NCI-H1436 treated with DMSO at 0.1 percent for 48 hours (cell line): ENCODE results near the gene TRAPPC13.
"Not testable (repeated sequence)": the region's sequence is repeated elsewhere in the genome, so short reads cannot be mapped to it uniquely, and the experiment has no call there.

ENCODE experiments used
- DNase-seq: peaks from one replicate; lab custom pipeline; 2025; lab: John Stamatoyannopoulos, UW

Gene TRAPPC13, protein sequence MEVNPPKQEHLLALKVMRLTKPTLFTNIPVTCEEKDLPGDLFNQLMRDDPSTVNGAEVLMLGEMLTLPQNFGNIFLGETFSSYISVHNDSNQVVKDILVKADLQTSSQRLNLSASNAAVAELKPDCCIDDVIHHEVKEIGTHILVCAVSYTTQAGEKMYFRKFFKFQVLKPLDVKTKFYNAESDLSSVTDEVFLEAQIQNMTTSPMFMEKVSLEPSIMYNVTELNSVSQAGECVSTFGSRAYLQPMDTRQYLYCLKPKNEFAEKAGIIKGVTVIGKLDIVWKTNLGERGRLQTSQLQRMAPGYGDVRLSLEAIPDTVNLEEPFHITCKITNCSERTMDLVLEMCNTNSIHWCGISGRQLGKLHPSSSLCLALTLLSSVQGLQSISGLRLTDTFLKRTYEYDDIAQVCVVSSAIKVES

DNA sequence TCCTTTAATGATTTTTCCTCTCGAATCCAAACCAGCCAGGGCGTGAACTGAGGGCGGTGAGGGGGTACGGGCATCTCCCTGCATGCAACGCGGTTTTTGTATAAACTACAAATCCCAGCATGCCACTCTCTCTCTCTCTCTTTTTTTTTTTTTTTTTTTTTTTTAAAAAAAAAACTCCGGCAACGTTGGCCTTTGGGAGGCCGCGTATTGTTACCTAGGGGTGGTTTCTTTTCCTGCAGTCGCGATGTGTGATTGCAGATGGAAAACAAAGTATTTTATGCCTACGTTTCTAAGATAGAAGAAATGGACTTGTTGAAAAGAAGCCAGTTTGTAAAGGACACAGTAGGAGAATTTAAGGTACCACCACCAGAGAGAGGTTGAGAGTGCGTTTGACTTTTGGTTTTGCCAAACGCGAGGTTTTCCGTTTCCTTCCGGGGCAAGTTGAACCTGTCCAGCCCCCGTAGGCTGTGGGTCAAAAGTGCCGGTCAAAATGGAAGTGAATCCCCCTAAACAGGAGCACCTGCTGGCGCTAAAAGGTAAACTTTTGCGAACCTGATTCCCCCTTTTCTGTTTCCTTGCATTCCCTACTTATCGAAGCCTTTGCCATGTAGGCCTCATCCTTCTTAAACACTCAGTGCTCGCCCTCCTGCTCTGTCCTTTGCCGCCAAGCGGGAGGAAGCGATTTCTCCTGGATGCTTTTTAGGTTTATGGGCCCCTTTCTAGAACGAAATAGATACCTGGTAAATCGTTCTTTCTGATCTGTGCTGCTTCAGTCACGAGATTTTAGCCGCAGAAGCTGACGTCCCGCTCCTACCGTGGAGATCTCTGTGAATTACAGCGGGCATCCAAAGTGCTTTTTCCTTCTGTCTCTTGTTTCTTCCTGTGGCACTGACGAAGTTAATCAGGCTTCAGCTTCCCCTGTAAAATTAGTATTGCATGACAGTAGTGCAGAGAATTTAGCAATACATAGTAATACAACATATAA is at the start of gene TRAPPC13, which contains the start of gene SHLD3:
Gene TRAPPC13 (plus strand): TSS at position 457 of the 985 bp plus-strand sequence. CDS start 34 bp downstream, at position 491.
Gene SHLD3 (plus strand): TSS at position 457 of the 985 bp plus-strand sequence. CDS start 4,561 bp downstream, outside the sequence.
- DNase-seq, result peak; percentile 86

DNA sequence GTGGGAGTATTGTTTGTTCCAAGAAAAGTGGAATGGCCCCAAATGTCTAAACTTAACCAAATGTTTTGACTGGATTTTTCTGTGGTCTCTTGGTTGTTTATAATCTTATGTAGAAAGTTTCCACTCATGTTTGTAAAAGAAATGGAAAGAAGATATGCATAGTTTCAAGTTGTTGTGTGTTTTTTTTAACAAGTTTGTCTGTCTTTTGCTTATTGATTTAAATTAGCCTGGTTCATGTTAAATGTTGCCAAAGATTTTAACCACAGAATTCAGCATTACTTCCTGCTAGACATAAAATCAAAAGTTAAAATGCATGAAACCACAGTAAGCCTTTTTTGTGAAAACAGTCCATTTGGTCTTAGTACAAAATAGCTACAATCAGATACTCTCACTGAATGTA is 47.7 kb upstream of the TRAPPC13 start:
- no peak for DNase-seq

DNA sequence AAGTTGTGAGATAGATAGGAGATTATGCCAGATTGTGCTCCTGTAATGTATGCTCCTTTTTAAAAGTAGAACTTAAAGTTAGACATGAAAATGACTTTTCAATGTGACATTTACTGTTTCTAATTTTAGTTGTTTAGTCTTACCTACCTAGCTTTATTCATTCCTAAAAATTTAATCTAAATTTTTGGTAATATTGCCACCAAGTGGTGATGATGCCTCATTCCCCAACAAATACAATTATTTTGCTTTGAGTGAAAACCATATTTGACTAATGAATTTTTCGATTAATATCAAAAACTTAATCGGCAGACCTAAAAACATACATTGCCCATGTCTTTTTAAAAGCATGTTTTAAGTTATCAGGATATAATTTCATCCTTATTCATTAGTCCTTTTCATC is 36.1 kb upstream of the TRAPPC13 start:
- no peak for DNase-seq

DNA sequence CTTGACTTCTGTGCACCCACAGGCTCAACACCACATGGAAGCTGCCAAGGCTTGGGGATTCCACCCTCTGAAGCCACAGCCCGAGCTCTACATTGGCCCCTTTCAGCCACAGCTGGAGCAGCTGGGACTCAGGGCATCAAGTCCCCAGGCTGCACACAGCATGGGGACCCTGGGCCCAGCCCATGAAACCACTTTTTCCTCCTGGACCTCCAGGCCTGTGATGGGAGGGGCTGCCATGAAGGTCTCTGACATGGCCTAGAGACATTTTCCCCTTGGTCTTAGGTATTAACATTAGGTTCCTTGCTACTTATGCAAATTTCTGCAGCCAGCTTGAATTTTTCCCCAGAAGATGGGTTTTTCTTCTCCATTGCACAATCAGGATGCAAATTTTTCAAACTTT is 23.1 kb upstream of the TRAPPC13 start:
- not testable (repeated sequence) for DNase-seq

DNA sequence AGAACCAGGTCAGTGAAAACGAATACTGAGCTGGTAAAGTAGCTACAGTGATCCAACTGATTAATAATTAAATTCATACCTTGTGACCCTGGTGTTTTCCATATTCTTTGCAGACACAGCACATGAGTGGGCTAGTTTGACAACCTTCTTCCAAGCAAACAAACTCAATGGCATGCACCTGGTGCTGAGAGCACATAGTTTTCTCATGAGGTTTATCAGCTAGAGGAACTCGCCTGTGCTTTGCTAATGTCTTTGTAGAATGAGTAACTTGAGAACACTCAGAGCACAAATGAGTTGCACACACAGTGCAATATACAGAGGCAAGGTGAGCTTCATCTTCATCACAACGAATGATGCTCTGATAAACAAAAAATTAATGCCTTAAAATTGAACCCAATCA is 13.3 kb upstream of the TRAPPC13 start:
- peak; percentile 77 for DNase-seq

DNA sequence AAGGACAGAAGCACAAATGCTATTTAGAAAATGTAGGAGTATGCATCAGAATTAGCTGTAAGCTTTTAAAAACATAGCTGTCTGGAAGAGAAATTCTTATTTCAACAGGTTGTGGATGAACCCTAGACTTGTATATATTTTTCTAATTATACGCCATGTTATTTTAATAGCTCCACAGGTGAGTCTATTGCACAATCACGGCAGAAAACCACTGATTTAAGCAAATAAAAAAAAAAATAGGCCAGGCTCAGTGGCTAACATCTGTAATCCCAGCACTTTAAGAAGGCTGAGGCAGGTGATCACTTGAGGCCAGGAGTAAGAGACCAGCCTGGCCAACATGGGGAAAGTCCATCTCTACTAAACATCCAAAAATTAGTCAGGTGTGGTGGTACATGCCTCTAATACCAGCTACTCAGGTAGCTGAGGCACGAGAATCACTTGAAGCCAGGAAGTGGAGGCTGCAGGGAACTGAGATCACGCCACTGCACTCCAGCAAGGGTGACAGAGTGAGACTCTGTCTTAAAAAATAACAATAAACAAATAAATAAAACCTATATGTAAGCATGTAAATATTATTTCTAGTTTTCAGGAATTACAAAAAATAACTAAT is 12.4 kb upstream of the TRAPPC13 start:
- no peak for DNase-seq

DNA sequence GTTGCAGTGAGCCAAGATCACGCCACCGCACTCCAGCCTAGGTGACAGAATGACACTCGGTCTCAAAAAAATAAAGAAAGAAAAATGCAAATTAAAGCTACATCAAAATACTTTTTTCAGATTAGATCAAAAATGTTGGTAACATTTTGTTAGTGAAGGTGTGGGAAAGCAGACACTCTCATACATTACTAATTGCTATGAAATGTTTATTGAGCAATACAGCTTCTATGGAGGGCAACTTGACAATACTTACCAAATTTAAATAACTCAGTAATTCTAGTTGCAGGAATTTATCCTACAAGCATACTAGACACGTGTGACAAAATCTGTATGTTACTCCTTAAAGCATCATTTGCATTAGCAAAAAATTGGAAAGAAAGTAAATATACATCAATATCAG is 4.8 kb upstream of the TRAPPC13 start:
- no peak for DNase-seq

DNA sequence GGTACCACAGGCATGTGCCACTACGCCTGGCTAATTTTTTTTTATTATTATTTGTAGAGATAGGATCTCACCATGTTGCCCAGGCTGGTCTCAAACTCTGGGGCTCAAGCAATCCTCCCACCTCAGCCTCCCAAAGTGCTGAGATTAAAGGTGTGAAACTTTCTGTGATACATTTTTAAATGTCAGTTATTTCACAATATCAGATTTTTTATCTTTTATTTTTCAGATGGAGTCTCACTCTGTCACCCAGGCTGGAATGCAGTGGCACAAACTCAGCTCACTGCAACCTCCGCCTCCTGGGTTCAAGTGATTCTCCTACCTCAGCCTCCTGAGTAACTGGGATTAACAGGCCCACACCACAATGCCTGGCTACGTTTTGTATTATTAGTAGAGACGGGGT is 2.9 kb upstream of the TRAPPC13 start:
- not testable (repeated sequence) for DNase-seq

DNA sequence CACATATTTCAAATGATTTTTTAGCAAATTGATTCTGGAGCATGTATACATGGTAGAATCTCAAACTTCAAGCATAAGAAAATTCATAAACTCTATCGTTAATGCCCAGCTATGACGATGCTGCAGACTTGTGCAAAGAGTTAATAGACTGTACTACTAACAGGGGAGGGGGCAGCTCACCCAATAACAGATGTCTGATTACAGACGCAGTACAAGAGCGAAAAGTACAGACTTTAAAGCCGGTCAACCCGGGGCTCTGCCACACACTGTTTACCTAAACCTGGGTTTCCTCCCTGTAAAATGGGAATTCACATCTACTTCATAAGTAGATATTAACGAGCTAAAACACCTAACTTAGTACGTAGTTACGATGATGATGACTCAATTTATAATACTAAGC is 1.3 kb upstream of the TRAPPC13 start:
- no peak for DNase-seq

DNA sequence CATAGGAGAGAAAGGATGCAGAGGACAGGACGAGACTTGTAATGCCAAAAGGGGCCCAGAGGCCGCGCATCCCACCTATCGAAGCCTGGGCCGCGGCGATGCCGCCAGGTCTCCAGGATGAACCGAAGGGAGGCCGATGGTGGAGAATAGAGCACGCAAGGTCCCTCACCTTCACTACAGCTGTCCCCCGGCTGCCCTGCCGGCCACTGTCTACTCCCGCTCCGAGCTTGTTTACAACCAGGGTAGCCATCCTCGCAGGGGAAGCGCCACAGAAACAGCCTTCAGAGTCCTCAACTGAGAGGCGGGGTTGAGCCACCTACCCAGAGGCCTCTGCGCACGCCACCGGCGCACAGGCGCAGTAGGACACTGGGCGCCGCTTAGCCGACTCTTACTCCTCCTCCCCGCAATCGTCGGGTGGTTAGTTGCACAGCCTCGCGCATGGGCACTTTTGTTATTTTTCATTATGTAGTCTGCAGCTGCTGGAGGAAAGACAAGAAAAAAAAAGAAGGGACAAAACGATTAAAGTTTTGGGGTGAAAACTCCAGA is 729 bp upstream of the TRAPPC13 start, which contains the start of gene TRIM23:
Gene TRIM23 (minus strand): TSS at position 309 of the 546 bp plus-strand sequence. CDS start 59 bp downstream, at position 250.
- DNase-seq, result peak; percentile 78

DNA sequence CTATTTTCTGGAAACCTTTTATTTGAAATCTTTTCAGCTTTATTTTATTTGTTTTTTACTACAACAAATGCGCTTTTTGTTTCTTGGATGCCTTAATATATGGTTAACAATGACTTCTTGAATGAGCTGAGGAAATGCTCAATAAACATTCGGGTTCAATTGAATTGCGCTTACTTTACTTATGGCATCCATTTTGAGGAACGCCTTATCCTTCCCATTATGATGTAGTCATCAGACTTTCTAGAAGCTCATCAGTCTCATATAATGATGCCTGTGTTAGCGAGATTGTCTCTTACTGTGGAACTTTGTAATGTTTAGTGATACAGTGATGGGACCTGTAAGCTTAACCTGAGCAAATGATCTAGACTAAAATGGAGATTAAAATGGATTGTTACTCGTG is 916 bp downstream of the TRAPPC13 start:
- no peak for DNase-seq

DNA sequence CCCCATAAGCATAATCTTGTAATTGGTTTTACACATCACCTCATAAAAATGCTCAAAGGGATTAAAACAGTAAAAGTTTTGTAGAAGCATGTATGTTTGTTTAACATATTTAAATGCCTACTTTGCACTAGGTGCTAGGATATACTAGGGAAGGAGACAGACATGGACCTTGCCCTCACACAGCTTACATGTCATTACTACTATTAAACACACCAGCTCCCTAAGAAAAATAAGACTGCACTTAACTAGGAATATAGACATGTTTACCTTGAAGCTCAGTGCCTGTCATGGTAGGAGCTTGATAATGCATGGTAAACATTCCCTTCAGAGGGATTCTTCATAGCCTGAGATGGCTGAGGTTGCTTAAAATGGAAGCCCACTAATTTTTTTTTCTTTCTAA is 6.2 kb downstream of the TRAPPC13 start:
- no peak for DNase-seq

DNA sequence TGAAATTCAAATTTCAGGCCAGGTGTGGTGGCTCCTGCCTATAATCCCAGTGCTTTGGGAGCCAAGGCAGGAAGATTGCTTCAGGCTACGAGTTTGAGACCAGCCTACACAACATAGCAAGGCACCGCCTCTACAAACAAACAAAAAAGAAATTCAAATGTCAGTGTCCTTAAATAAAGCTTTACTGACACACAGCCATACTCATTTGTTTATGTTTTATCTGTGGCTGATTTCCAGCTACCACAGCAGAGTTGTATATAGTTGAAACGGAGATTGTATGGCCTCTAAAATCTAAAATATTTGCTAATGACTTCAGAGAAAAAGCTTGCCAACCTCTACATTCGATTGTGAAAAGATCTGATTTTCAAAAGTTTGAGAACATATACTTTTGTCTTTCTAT is 15.4 kb downstream of the TRAPPC13 start:
- no peak for DNase-seq

DNA sequence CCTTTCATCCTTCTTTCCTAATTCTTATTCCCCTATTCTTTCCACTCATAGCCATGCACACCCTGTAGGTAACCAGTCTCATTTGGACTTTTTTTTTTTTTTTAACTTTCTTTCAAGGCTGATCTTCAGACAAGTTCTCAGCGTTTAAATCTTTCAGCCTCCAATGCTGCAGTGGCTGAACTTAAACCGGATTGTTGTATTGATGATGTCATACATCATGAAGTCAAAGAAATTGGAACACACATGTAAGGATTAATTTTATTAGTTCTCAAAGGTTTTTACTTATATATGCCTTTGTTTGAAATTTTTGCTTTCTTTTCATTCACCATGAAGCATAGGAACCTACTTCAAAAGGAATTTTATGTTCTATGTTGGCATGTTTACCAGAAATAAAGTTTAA is 22.1 kb downstream of the TRAPPC13 start:
- DNase-seq, result no peak

DNA sequence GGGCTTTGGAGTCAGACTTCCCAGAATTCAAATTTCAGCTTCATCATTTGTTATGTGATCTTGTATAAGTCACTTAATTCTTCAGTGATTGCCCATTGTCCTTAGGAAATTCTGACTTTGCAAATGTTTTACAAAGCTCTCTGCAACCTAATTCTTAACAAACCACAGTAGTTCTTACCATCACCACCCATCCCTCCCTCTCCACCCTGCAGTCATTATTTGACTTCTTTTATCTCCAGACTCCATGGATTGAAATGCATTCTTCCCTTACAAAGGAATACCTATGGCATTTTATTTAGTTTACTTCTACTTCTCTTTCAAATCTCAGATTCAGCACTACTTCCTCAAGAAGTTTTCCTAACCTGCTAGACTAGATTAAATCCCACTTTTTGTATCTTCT is 23.1 kb downstream of the TRAPPC13 start:
- DNase-seq, result no peak

DNA sequence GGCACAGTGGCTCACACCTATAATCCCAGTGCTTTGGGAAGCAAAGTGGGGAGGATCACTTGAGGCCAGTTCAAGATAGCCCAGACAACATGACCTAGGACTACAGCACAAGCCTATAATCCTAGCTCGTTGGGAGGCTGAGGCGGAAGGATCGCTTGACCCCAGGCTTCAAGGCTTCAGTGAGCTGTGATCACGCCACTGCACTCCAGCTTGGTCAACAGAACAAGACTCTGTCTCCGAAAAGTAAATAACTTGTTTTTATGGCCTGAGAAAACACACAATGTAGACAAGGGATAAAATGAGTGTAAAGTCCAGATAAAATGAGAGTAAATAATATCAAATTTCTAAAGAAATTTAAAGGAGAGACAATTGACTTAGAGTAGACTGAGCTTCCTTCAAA is 26.3 kb downstream of the TRAPPC13 start:
- DNase-seq, result no peak

DNA sequence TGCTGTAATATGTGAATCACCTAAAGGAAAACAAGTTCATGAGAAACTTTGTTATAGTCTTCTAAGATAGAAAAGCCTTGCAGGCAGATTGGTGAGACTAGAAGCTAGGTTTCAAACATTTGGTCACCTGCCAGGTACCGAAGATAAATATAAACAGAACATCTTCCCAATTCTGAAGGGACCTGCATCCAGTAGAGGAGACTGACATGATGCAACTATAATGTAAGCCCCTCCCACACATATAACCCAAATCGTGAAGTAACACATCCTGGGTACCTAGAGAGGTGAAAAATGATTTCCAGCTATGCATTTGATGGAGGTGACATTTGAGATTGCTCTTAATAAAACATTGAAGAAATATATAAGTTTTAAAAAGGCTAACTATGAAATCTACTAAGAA is 29.9 kb downstream of the TRAPPC13 start:
- no peak for DNase-seq

DNA sequence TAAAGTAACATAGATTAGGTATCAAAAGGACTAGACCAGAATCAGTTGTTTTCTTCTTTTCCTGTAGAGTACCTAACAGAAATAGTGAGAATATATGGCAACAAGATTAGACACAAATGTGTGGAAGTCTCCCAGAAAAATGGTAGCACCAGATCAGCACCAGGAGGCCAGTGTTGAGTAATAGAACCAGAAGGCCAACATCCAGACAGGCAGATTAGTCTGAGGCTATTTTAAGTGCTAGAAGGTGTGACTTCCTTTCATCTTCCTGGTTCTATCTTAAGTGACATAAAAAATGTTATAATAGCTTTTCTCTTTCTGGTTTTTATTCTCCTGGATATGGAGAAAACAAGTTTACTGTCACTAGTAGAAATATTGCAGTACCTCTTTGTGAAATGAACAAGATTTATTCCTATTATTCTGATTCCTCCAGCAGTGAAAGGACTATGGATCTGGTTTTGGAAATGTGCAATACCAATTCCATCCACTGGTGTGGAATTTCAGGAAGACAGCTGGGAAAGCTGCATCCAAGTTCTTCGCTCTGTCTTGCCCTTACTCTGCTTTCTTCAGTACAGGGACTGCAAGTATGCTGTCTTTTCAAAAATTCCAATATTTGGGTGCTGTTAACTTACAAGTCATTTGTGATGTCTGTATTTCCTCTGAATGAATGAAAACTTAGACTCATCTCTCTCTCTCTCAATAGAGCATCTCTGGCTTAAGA is 39.1 kb downstream of the TRAPPC13 start:
- DNase-seq, result no peak

DNA sequence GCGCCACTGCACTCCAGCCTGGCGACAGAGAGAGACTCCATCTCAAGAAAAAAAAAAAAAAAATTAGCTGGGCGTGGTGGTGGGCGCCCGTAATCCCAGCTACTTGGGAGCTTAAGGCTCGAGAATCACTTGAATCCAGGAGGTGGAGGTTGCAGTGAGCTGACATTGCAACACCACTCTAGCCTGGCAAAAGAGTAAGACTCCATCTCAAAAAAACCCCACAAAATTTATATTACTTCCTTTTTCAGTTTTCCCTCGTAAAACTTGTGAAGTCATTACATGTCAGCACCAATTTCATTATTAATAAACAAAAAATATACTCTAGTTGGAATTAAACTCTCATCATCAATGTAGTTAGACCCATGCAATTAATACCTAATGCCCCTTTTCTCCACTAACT is 43.9 kb downstream of the TRAPPC13 start:
- DNase-seq, result no peak

DNA sequence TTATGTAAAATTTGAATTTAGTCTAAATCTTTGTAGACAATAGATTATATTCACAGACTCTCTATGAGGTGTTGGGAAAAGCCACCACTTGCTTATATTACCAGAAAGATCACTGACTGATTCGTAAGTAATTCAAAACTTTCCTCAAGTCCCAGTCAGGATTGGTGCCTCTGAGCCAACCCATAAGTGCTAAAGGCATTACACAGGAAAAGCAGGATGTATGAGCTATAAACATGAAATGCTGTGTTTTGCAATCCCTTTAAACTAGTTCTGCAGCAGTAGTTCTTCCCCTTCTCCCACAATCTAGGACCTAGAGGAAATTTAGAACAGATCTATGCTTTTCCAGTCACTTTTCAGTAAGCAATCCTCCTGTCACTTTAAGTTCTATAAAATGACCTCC is 48.0 kb downstream of the TRAPPC13 start:
- no peak for DNase-seq

DNA sequence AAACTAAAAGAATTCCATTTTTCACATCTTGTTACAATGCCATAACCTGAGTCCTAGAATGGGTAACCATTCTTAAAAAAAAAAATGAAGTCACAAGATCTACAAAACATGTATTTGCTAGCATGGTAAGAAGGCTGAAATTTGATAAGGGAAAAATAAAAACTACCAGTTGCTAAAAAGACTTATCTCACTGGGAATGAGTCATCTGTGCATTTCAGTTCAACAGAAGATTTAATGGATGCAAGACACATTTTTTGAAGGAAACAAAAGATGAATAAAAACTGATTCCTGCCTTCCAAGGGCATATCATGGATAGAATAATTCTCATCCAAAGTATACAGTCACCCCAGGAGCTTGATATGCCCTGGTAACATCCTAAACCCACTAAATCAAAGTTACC is 49.9 kb downstream of the TRAPPC13 start:
- no peak for DNase-seq
